OCI-LY3 (cell line): Measurements from ENCODE around the gene COLQ.

Source experiments
- H2AFZ ChIP-seq: fragments of 200-600, 300-600 bp; shearing (Covaris generic); 2 replicates; pipeline ENCODE4 v1.6.0; 2014; ENCODE audit warnings: antibody characterized with exemption, low read depth, low read length
- H3K27ac ChIP-seq: fragments of 200-600, 300-600 bp; sonication (generic); 2 replicates; pipeline ENCODE4 v1.5.1; 2014; ENCODE audit warnings: mild to moderate bottlenecking, low read length, moderate library complexity, mixed read lengths
- H3K27me3 ChIP-seq: fragments of 200-600, 300-600 bp; sonication (generic); 2 replicates; pipeline ENCODE4 v1.6.1; 2014; ENCODE audit warnings: low read depth, low read length, mixed read lengths
- H3K36me3 ChIP-seq: fragments of 200-600, 300-600 bp; sonication (generic); replicated peaks from 2 replicates; pipeline ENCODE3; 2014; ENCODE audit warnings: low read depth, low read length, mixed read lengths
- H3K4me1 ChIP-seq: fragments of 300-600, 200-600 bp; sonication (generic); 2 replicates; pipeline ENCODE4 v1.6.1; 2014; ENCODE audit warnings: low read length, mixed read lengths
- H3K4me2 ChIP-seq: fragments of 200-600, 300-600 bp; sonication (generic); 2 replicates; pipeline ENCODE4 v1.6.1; 2014; ENCODE audit warnings: low read length, mixed read lengths
- H3K4me3 ChIP-seq: fragments of 300-600, 200-600 bp; sonication (generic); 2 replicates; pipeline ENCODE4 v1.5.1; 2014; ENCODE audit warnings: antibody characterized with exemption, mild to moderate bottlenecking, low read length, moderate library complexity
- H3K79me2 ChIP-seq: fragments of 300-600, 200-600 bp; shearing (Covaris generic); 2 replicates; pipeline ENCODE4 v1.6.1; 2014; ENCODE audit warnings: mild to moderate bottlenecking, low read length, mixed read lengths
- H3K9ac ChIP-seq: fragments of 300-600, 200-600 bp; shearing (Covaris generic); 2 replicates; pipeline ENCODE4 v1.6.0; 2014; ENCODE audit warnings: mild to moderate bottlenecking, low read length, moderate library complexity
- H3K9me3 ChIP-seq: fragments of 200-600, 300-600 bp; shearing (Covaris generic); 2 replicates; pipeline ENCODE4 v1.6.1; 2014; ENCODE audit warnings: low read length, mixed read lengths; ENCODE audit not compliant: insufficient read depth
- H4K20me1 ChIP-seq: fragments of 200-600, 300-600 bp; sonication (generic); 2 replicates; pipeline ENCODE4 v1.6.1; 2016; ENCODE audit warnings: low read length, mixed read lengths; ENCODE audit not compliant: insufficient read depth
- EZH2phosphoT487 ChIP-seq: fragments of 200-600 bp; shearing (Covaris generic); IDR thresholded peaks from 2 replicates; pipeline ENCODE4 v1.6.1; 2018; ENCODE audit warnings: antibody characterized with exemption, mixed run types, low read depth
- TF ChIP-seq, protein P1 (sequence below): fragments of 200-600, 300-600 bp; sonication (generic); IDR thresholded peaks from 2 replicates; pipeline ENCODE4 v1.5.1; 2014; ENCODE audit warnings: antibody characterized with exemption, low read length, low read depth

Gene COLQ

DNA sequence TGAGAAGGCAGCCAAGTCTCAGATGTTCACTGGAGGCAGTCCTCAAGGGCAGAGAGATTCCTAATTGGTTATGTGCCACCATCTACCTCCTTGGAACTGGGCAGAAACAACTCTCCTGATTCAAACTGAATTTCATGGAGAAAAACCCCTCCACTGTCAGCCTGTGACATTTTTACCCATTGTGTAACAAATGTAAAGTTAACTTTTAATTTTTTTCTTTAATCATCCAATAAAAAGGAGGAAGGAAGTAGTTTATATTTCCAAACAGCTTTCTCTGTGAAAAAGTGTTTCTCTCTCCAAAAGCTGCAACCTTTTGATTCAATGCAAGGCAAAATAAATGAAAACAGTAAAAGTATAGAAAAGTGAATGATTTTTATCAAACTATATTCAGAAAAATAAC lies 510 bp upstream of the COLQ start:
- TF ChIP-seq, protein P1, sequence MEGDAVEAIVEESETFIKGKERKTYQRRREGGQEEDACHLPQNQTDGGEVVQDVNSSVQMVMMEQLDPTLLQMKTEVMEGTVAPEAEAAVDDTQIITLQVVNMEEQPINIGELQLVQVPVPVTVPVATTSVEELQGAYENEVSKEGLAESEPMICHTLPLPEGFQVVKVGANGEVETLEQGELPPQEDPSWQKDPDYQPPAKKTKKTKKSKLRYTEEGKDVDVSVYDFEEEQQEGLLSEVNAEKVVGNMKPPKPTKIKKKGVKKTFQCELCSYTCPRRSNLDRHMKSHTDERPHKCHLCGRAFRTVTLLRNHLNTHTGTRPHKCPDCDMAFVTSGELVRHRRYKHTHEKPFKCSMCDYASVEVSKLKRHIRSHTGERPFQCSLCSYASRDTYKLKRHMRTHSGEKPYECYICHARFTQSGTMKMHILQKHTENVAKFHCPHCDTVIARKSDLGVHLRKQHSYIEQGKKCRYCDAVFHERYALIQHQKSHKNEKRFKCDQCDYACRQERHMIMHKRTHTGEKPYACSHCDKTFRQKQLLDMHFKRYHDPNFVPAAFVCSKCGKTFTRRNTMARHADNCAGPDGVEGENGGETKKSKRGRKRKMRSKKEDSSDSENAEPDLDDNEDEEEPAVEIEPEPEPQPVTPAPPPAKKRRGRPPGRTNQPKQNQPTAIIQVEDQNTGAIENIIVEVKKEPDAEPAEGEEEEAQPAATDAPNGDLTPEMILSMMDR: no peak
- no peak for TF ChIP-seq EZH2phosphoT487
- Histone ChIP-seq H3K27ac (no peak overlapping the region), H3K4me3 (no peak overlapping the region), H3K4me2 (no peak overlapping the region), H3K79me2 (no peaks in the 10 kb centered on the region), H2AFZ (no peak overlapping the region), H3K4me1 (peaks cover 7% of the 10 kb centered on the region), H3K9ac (no peak overlapping the region), H3K9me3 (no peaks in the 10 kb centered on the region), H3K27me3 (0 out of 2 replicates have a peak, but pooled peaks cover 3% of the 10 kb centered on the region), H3K36me3 (no peaks in the 10 kb centered on the region), H4K20me1 (no peaks in the 10 kb centered on the region)

DNA sequence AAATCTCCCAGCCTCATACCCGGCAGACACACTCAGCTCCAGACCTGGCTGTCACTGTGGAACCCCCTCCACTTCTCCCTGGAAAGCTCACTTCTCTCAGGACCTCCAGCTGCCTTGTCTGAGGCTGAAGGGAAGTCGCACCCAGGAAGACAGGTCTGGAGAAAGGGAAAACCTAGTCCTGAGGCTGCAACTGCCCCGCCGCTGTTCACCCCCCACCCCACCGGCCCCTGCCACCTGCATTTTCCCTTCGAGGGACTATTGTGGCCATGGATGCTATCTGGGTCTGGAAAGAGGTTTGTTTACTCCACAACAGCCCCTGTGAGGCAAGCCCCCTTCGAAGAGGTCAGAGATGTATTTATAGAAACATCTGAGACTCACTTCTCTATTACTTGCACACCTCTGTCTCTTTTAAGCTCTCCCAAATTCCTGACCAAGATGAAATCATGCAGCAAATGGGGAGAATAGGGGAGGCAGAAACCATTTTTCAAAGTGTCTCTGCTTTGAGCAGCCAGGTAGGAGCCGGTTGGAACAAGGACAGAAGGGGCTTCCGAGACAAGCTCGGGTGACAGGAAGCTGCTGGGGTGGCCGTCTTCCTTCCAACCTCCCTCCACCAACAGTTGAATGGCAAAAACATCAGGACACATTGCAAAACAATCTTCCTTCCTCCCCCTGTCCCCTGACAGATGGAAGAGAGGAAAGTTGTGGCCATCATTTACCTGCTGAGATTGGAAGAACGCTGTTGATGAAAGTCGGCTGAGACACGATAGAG lies 518 bp downstream of the COLQ start:
- Histone ChIP-seq H3K4me3 (no peak overlapping the region), H3K4me1 (peaks cover 13% of the 10 kb centered on the region), H3K27me3 (0 out of 2 replicates have a peak, but pooled peaks cover 3% of the 10 kb centered on the region), H2AFZ (no peak overlapping the region), H3K9ac (no peak overlapping the region), H3K36me3 (no peaks in the 10 kb centered on the region), H3K79me2 (no peaks in the 10 kb centered on the region), H4K20me1 (no peaks in the 10 kb centered on the region), H3K4me2 (no peak overlapping the region), H3K27ac (no peak overlapping the region), H3K9me3 (no peaks in the 10 kb centered on the region)
- TF ChIP-seq EZH2phosphoT487: no peak
- TF ChIP-seq, protein P1: no peak

DNA sequence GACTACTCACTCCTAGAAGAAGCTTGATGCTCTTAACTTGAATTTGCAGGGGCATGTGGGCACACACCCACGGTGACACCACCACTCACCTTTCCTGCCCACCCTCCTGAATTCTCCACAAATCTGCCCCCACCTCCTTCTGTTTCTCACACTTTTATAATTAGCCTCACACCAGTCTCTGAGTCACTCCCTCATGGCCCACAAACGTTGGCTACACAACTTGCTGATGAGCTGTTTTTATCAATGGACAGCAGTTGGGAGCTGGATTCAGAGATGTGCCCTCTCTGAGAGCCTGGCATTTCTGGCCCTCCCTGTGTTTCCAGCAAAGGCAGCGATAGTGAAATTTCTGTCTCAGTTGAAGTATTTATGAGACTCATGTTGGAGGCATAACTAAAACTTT lies 1.3 kb downstream of the COLQ start:
- Histone ChIP-seq H3K4me2 (no peak overlapping the region), H4K20me1 (no peaks in the 10 kb centered on the region), H3K36me3 (no peaks in the 10 kb centered on the region), H3K27me3 (0 out of 2 replicates have a peak, but pooled peaks cover 3% of the 10 kb centered on the region), H3K9me3 (no peaks in the 10 kb centered on the region), H3K4me1 (peaks cover 13% of the 10 kb centered on the region), H3K79me2 (no peaks in the 10 kb centered on the region), H3K9ac (no peak overlapping the region), H2AFZ (no peak overlapping the region), H3K4me3 (no peak overlapping the region), H3K27ac (no peak overlapping the region)
- no peak for TF ChIP-seq EZH2phosphoT487
- TF ChIP-seq, protein P1: no peak

DNA sequence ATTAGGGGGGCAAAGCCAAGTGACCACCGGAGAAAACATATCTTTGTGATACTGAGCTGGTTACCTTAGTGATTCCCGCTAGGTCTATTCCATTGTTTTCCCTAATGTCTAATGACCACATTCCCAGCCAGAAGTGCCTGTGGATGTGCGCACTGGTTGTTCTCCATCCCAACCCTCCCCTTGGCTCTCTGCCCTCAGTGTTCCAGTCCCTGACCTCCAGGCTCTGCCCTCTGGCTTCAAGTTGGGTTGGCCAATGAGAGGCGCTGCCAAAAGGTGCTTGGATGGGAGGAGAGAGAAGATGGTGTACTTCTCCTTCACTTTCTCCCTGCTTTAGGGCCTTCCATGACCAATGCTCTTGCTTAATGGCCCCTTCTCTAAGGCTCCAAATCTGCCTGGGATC lies 2.4 kb downstream of the COLQ start:
- 0 out of 2 replicates have a peak, but pooled peaks cover 3% of the 10 kb centered on the region for H3K27me3 ChIP-seq
- no peak overlapping the region for H3K27ac ChIP-seq
- no peaks in the 10 kb centered on the region for H4K20me1 ChIP-seq
- no peaks in the 10 kb centered on the region for H3K36me3 ChIP-seq
- H3K4me2 ChIP-seq: no peak overlapping the region
- peaks cover 13% of the 10 kb centered on the region for H3K4me1 ChIP-seq
- H3K4me3 ChIP-seq: no peak overlapping the region
- no peaks in the 10 kb centered on the region for H3K9me3 ChIP-seq
- H2AFZ ChIP-seq: no peak overlapping the region
- H3K79me2 ChIP-seq: no peaks in the 10 kb centered on the region
- no peak overlapping the region for H3K9ac ChIP-seq
- no peak for TF ChIP-seq EZH2phosphoT487
- TF ChIP-seq, protein P1: no peak
